Left ventricle myocardium inferior (tissue), 1 donor: ENCODE measurements around the gene WHAMM. TPM values are rescaled to one million over a fixed set of nuclear protein-coding genes. Genes with fewer than 3 reads are reported as not detected.
A peak's percentile ranks its signal among the peaks of the same experiment; 100 is the strongest.

ENCODE experiments used
- DNase-seq: peaks from one replicate; pipeline ENCODE4 v3.0.0-alpha.2; 2020
- H3K27ac ChIP-seq: fragments of 200-600 bp; replicated peaks from 2 replicates; pipeline ENCODE4 v1.8.0; 2021
- H3K27me3 ChIP-seq: fragments of 200-600 bp; 2 replicates; pipeline ENCODE4 v1.8.0; 2021; ENCODE audit warnings: low read depth
- H3K36me3 ChIP-seq: fragments of 200-600 bp; 2 replicates; pipeline ENCODE4 v1.8.0; 2021
- H3K4me1 ChIP-seq: fragments of 200-600 bp; 2 replicates; pipeline ENCODE4 v1.8.0; 2021
- H3K4me3 ChIP-seq: fragments of 200-600 bp; 2 replicates; pipeline ENCODE4 v1.8.0; 2021; ENCODE audit warnings: mild to moderate bottlenecking, moderate library complexity
- H3K9me3 ChIP-seq: fragments of 200-600 bp; replicated peaks from 2 replicates; pipeline ENCODE4 v1.8.0; 2021
- intact Hi-C: fragments of 100-400 bp; cut with micrococcal nuclease; formaldehyde crosslinking; loops from one replicate; pipeline ENCODE4 v1.11.0; 2022
- total RNA-seq: library from RNA; stranded (reverse); fragmentation: NEBNext Ultra II Directional; extraction: Animal tissue kit (Norgen Biotek cat#: 25700); gene quantifications from one replicate; pipeline ENCODE4 v1.2.1, GENCODE V29; 2021
- TF ChIP-seq, protein P1 (sequence below): fragments of 200-600 bp; IDR thresholded peaks from 2 replicates; pipeline ENCODE4 v1.8.0; 2021; ENCODE audit warnings: antibody characterized with exemption, mild to moderate bottlenecking, borderline replicate concordance
- donor health status: DM: no; HTN: yes; CAD: no; lungs with severe emphysema.

WHAMM gene
- total RNA-seq, 1 donor from 2014 or later, result 5.4 TPM

- H3K27me3 ChIP-seq, result no peaks in the 10 kb centered on the region
- peaks cover 15% of the 10 kb centered on the region for H3K4me1 ChIP-seq
- TF ChIP-seq, protein P1, sequence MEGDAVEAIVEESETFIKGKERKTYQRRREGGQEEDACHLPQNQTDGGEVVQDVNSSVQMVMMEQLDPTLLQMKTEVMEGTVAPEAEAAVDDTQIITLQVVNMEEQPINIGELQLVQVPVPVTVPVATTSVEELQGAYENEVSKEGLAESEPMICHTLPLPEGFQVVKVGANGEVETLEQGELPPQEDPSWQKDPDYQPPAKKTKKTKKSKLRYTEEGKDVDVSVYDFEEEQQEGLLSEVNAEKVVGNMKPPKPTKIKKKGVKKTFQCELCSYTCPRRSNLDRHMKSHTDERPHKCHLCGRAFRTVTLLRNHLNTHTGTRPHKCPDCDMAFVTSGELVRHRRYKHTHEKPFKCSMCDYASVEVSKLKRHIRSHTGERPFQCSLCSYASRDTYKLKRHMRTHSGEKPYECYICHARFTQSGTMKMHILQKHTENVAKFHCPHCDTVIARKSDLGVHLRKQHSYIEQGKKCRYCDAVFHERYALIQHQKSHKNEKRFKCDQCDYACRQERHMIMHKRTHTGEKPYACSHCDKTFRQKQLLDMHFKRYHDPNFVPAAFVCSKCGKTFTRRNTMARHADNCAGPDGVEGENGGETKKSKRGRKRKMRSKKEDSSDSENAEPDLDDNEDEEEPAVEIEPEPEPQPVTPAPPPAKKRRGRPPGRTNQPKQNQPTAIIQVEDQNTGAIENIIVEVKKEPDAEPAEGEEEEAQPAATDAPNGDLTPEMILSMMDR, result no peak
- H3K27ac ChIP-seq, result no peak overlapping the region
- peaks cover 4% of the 10 kb centered on the region for H3K36me3 ChIP-seq
- DNase-seq, result no peak
- no peaks in the 10 kb centered on the region for H3K9me3 ChIP-seq
- intact Hi-C loops, result no loop called here
- H3K4me3 ChIP-seq, result no peak overlapping the region
These were observed 36.3 kb downstream of the WHAMM start for GRCh38 chr15:82845686-82846085.

DNA sequence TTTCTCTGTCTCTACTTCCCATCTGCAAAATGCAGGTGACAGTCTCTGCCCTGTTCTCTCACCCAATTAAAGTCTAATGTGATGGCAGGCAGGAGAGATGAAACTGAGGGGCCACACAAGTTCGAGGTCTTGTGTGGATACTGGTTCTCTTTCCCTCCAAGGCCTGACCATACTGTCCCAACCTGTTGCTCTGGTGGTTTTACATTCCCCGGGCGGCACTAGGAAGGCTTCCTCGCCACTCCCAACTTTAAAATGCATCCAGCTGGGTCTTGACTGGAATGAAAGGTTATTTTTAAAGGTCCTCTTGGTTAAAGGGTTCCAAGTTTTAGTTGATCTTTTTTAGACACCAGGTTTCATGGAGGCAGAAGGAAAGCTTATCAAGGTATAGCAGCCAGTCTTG is 37.2 kb downstream of the WHAMM start:
- TF ChIP-seq, protein P1, result no peak
- no peak overlapping the region for H3K27ac ChIP-seq
- DNase-seq, result no peak
- H3K9me3 ChIP-seq, result no peaks in the 10 kb centered on the region
- H3K4me1 ChIP-seq, result peaks cover 15% of the 10 kb centered on the region
- no peak overlapping the region for H3K4me3 ChIP-seq
- H3K27me3 ChIP-seq, result no peaks in the 10 kb centered on the region
- intact Hi-C loops, result no loop called here
- H3K36me3 ChIP-seq, result peaks cover 10% of the 10 kb centered on the region

GRCh38 chr15:82847703-82848102 is 38.3 kb downstream of the WHAMM start:
- intact Hi-C loops, result no loop called here
- H3K27ac ChIP-seq, result no peak overlapping the region
- H3K4me3 ChIP-seq, result no peak overlapping the region
- TF ChIP-seq, protein P1, result no peak
- H3K36me3 ChIP-seq, result peaks cover 14% of the 10 kb centered on the region
- H3K27me3 ChIP-seq, result no peaks in the 10 kb centered on the region
- no peak for DNase-seq
- no peaks in the 10 kb centered on the region for H3K9me3 ChIP-seq
- peaks cover 15% of the 10 kb centered on the region for H3K4me1 ChIP-seq

- TF ChIP-seq, protein P1, result no peak
- DNase-seq, result no peak
- intact Hi-C loops, result no loop called here
- Histone ChIP-seq H3K36me3 (peaks cover 14% of the 10 kb centered on the region), H3K27ac (no peak overlapping the region), H3K4me1 (peaks cover 15% of the 10 kb centered on the region), H3K9me3 (no peaks in the 10 kb centered on the region), H3K4me3 (no peak overlapping the region), H3K27me3 (no peaks in the 10 kb centered on the region)
These were observed 39.0 kb downstream of the WHAMM start for GRCh38 chr15:82848241-82848993.

DNA sequence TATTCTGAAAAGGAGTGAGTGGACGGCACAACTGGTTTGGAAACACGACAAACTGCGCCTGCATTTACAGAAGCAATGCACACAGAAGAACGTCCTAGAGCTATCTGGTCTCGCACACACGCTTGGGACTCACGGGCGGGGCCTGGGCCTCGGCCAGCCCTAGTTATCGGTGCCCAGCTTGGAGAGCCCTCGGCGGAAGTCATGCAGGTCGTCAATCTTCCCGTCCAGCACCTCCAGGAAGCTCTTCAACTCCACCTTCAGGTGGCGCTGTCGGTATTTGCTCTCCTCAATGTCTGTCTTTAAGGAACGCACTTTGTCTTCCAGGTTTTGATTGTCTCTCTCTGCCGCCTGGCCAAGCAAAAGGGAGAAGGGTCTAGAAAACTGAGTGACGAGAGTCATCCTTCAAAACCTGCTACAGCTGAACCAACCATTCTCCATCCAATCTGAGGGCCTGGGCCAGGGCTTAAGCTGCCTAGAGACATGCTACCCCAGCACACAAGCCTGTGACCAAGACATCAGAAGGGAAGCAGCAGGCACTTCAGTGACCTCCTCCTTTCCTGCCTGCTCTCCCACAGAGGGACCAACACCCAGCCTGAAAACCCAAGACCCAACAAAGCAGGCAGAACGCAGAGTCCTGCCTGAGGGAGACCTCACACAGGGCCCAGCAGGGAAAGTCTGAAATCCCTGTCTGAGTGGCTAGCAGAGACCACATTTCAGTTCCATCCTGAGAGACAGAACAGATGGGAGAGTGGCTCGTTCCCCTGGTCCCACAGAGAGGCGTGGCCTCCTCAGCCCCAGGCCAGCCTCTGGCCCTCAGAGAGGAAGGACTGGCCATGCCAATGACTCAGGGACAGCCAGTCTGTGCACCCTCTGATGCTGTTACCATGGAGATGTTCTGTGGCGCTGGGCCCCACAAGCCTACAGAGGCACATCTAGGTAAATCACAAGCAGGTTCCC is 40.4 kb downstream of the WHAMM start:
- peak overlapping the region; percentile 43 for H3K4me3 ChIP-seq
- intact Hi-C loops, result loop anchor here (5.0 kb wide), 2 partner anchors 52 to 152 kb away; no protein-coding TSS in a partner anchor
- no peaks in the 10 kb centered on the region for H3K27me3 ChIP-seq
- TF ChIP-seq, protein P1, result peak; percentile 82
- H3K9me3 ChIP-seq, result no peaks in the 10 kb centered on the region
- H3K36me3 ChIP-seq, result peaks cover 10% of the 10 kb centered on the region
- peak overlapping the region; percentile 47 for H3K27ac ChIP-seq
- DNase-seq, result peak; percentile 76
- peaks cover 15% of the 10 kb centered on the region for H3K4me1 ChIP-seq
